ENCODE results near the gene FREM1. TPM values are rescaled to one million over a fixed set of nuclear protein-coding genes. Genes with fewer than 3 reads are reported as not detected.

FREM1 gene
- total RNA-seq, result under 0.01 TPM in 1 of 2 replicates, not detected in the other

GRCh38 chr9:14909961-14910805 is at the start of gene FREM1:
TSS of gene FREM1 (minus strand) at chr9:14910428. CDS start at chr9:14868977, 41,451 bp downstream.

GRCh38 chr9:14722391-14723035 is 187.7 kb downstream of the FREM1 start, which contains the start of gene CER1:
TSS of gene CER1 (minus strand) at chr9:14722733. CDS start at chr9:14722672, 61 bp downstream.

GRCh38 chr9:14693251-14693861 is 216.9 kb downstream of the FREM1 start, which contains the start of gene ZDHHC21:
TSS of gene ZDHHC21 (minus strand) at chr9:14693432. CDS start at chr9:14674340, 19,092 bp downstream.

Other genes with a start within 250 kb of the FREM1 start
- 4.8 and 7.4 TPM in 2 replicates for gene ZDHHC21, start 217.0 kb downstream of the FREM1 start, total RNA-seq
- gene CER1, start 187.7 kb downstream of the FREM1 start, total RNA-seq, result not detected in 2 replicates

All from mammary microvascular endothelial cell (primary cell).